Panc1 (cell line): ENCODE data around the gene PIK3R1. TPM values are rescaled to one million over a fixed set of nuclear protein-coding genes. Genes with fewer than 3 reads are reported as not detected.

ENCODE experiments used
- ATAC-seq: fragments of 200-7000 bp; cut with Tn5 transposase; 2 replicates; pipeline ENCODE4 v1.9.1; 2020; ENCODE audit warnings: mild to moderate bottlenecking, moderate library complexity
- BruUV-seq: library from RNA; stranded (reverse); fragments of 400-500 nt; replicated peaks from 2 replicates; lab custom pipeline; 2021; lab: Mats Ljungman, UMichigan
- CTCF ChIA-PET: fragments of 300-600 bp; sonication (Branson Sonifier 250); formaldehyde crosslinking; loops from one replicate; lab custom pipeline; 2022; ENCODE audit warnings: antibody characterized with exemption; lab: Charles Lee
- POLR2A ChIA-PET: fragments of 300-600 bp; sonication (Branson Sonifier 250); formaldehyde crosslinking; loops from one replicate; lab custom pipeline; 2022; ENCODE audit warnings: antibody characterized with exemption; lab: Charles Lee
- DNase-seq: peaks from one replicate; pipeline ENCODE4 v3.0.0-alpha.2; 2010; ENCODE audit warnings: low read depth, low spot score
- H3K27ac ChIP-seq: 2 replicates; pipeline ENCODE4 v1.5.1; 2011; ENCODE audit warnings: mild to moderate bottlenecking, low read length, inconsistent platforms
- H3K27me3 ChIP-seq: fragments of 200-500 bp; sonication (Bioruptor generic); 2 replicates; pipeline ENCODE4 v1.6.0; 2014; ENCODE audit warnings: low read length, inconsistent platforms; ENCODE audit not compliant: control insufficient read depth, insufficient read depth
- H3K36me3 ChIP-seq: fragments of 200-500 bp; sonication (Bioruptor generic); 2 replicates; pipeline ENCODE4 v1.5.1; 2014; ENCODE audit warnings: inconsistent platforms, mild to moderate bottlenecking, low read length, moderate library complexity; ENCODE audit not compliant: control insufficient read depth, insufficient read depth
- H3K4me1 ChIP-seq: 2 replicates; pipeline ENCODE4 v1.5.1; 2011; ENCODE audit warnings: inconsistent platforms, mild to moderate bottlenecking, low read length, moderate library complexity; ENCODE audit not compliant: control insufficient read depth, insufficient read depth
- H3K4me3 ChIP-seq, 2 experiments: 2 replicates each; pipeline ENCODE4 v1.5.1; 2011 to 2012; ENCODE audit warnings: low read depth in 2 of 2, low read length in 2 of 2, mild to moderate bottlenecking in 2 of 2, inconsistent platforms in 1 of 2, moderate library complexity in 1 of 2
- H3K9me3 ChIP-seq: fragments of 200-500 bp; sonication (Bioruptor generic); 2 replicates; pipeline ENCODE4 v1.5.1; 2014; ENCODE audit warnings: low read depth, mild to moderate bottlenecking, inconsistent platforms, low read length, moderate library complexity; ENCODE audit not compliant: control insufficient read depth, insufficient read depth
- POLR2AphosphoS5 ChIP-seq: IDR thresholded peaks from 2 replicates; pipeline ENCODE4 v1.6.1; 2012; ENCODE audit warnings: mild to moderate bottlenecking, low read depth, low read length, moderate library complexity
- SIN3A ChIP-seq: IDR thresholded peaks from 2 replicates; pipeline ENCODE4 v1.6.1; 2012; ENCODE audit warnings: low read depth, mild to moderate bottlenecking, low read length, moderate library complexity, borderline replicate concordance; ENCODE audit not compliant: insufficient read depth
- TCF7L2 ChIP-seq: IDR thresholded peaks from 2 replicates; pipeline ENCODE4 v1.6.1; 2011; ENCODE audit warnings: mild to moderate bottlenecking, low read depth, low read length, inconsistent platforms
- in situ Hi-C: cut with HindIII; loops from 2 replicates; pipeline ENCODE4 v1.10.0; 2016; ENCODE audit warnings: low sequenced_read_pairs, low pct_unique_long_range_greater_than_20kb
- intact Hi-C: fragments of 100-400 bp; cut with micrococcal nuclease; formaldehyde crosslinking; loops from one replicate; pipeline ENCODE4 v1.10.0; 2022; ENCODE audit not compliant: unreplicated experiment
- total RNA-seq: library from RNA; stranded (reverse); gene quantifications from one replicate; pipeline ENCODE4 v1.2.1, GENCODE V29; 2021; ENCODE audit not compliant: unreplicated experiment
- TF ChIP-seq, protein P1 (sequence below), 2 experiments: IDR thresholded peaks; 2 replicates each; pipeline ENCODE4 v1.6.1; 2011 to 2012; ENCODE audit warnings: low read depth in 2 of 2, control low read depth in 1 of 2, low read length in 1 of 2, mild to moderate bottlenecking in 1 of 2, moderate library complexity in 1 of 2; ENCODE audit not compliant: insufficient read depth in 1 of 2
- TF ChIP-seq, protein P2 (sequence below): fragments of 450-650 bp; IDR thresholded peaks from 2 replicates; pipeline ENCODE4 v1.5.1; 2017; ENCODE audit warnings: mild to moderate bottlenecking

The PIK3R1 gene
- total RNA-seq, 1 experiment from 2014 or later = 23.4 TPM

DNA sequence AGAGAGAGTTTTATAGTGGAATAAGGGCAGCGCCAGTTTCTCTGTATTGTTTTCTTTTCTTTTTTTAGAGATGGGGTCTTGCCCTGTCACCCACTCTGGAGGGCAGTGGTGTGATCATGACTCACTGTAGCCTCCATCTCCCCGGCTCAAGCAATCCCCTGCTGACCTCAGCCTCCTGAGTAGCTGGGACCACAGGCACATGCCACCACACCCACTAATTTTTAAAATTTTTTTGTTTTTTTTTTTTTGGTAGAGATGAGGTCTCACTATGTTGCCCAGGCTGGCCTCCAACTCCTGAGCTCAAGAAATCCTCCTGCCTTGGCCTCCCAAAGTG is 119.0 kb downstream of the PIK3R1 start:
- no peaks in the 10 kb centered on the region for H3K36me3 ChIP-seq
- TF ChIP-seq, protein P1, sequence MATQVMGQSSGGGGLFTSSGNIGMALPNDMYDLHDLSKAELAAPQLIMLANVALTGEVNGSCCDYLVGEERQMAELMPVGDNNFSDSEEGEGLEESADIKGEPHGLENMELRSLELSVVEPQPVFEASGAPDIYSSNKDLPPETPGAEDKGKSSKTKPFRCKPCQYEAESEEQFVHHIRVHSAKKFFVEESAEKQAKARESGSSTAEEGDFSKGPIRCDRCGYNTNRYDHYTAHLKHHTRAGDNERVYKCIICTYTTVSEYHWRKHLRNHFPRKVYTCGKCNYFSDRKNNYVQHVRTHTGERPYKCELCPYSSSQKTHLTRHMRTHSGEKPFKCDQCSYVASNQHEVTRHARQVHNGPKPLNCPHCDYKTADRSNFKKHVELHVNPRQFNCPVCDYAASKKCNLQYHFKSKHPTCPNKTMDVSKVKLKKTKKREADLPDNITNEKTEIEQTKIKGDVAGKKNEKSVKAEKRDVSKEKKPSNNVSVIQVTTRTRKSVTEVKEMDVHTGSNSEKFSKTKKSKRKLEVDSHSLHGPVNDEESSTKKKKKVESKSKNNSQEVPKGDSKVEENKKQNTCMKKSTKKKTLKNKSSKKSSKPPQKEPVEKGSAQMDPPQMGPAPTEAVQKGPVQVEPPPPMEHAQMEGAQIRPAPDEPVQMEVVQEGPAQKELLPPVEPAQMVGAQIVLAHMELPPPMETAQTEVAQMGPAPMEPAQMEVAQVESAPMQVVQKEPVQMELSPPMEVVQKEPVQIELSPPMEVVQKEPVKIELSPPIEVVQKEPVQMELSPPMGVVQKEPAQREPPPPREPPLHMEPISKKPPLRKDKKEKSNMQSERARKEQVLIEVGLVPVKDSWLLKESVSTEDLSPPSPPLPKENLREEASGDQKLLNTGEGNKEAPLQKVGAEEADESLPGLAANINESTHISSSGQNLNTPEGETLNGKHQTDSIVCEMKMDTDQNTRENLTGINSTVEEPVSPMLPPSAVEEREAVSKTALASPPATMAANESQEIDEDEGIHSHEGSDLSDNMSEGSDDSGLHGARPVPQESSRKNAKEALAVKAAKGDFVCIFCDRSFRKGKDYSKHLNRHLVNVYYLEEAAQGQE (IDR thresholded peaks at IDR 0.05; ENCODE audit: insufficient read depth in 1 of 2, low read depth in 2 of 2, low read length in 1 of 2) = no peak
- TF ChIP-seq, protein P2, sequence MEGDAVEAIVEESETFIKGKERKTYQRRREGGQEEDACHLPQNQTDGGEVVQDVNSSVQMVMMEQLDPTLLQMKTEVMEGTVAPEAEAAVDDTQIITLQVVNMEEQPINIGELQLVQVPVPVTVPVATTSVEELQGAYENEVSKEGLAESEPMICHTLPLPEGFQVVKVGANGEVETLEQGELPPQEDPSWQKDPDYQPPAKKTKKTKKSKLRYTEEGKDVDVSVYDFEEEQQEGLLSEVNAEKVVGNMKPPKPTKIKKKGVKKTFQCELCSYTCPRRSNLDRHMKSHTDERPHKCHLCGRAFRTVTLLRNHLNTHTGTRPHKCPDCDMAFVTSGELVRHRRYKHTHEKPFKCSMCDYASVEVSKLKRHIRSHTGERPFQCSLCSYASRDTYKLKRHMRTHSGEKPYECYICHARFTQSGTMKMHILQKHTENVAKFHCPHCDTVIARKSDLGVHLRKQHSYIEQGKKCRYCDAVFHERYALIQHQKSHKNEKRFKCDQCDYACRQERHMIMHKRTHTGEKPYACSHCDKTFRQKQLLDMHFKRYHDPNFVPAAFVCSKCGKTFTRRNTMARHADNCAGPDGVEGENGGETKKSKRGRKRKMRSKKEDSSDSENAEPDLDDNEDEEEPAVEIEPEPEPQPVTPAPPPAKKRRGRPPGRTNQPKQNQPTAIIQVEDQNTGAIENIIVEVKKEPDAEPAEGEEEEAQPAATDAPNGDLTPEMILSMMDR = no peak
- no peak for TF ChIP-seq POLR2AphosphoS5
- no peak for TF ChIP-seq SIN3A
- no peak for TF ChIP-seq TCF7L2
- BruUV-seq = no TSS peak
- no peaks in the 10 kb centered on the region for H3K9me3 ChIP-seq
- H3K4me3 ChIP-seq = no peak overlapping the region
- no peak overlapping the region for H3K27ac ChIP-seq
- in situ Hi-C loops (no loop called here), intact Hi-C loops (no loop called here)
- ATAC-seq (no peak), DNase-seq (no peak)
- no peaks in the 10 kb centered on the region for H3K4me1 ChIP-seq
- H3K27me3 ChIP-seq = no peaks in the 10 kb centered on the region; the same call in 1 of the 2 replicates
- CTCF ChIA-PET = no interaction called here
- POLR2A ChIA-PET = no interaction called here

DNA sequence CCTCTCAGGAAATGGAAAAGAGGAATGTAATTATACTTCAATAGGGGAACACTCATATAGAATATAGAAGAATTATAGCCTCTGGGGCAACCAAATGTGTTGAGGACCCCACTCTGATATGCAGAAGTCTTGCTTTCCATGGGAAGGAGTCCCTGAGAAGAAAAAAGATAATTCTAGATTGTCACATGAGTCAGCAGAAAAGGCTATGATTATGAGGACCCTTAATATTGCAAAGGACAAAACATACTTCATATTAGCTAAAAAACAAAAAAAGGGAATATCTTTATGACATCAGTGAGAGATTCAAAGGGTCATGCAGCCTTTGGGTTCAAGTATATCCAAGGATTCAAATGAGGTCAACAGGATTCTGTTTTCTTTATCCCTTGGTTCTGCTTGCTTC is 119.5 kb downstream of the PIK3R1 start:
- Histone ChIP-seq H3K36me3 (no peaks in the 10 kb centered on the region), H3K27ac (no peak overlapping the region), H3K27me3 (no peaks in the 10 kb centered on the region; the same call in 1 of the 2 replicates), H3K9me3 (no peaks in the 10 kb centered on the region), H3K4me1 (no peaks in the 10 kb centered on the region), H3K4me3 (no peak overlapping the region)
- POLR2A ChIA-PET = no interaction called here
- in situ Hi-C loops = no loop called here
- DNase-seq (no peak), ATAC-seq (no peak)
- no TSS peak for BruUV-seq
- CTCF ChIA-PET = no interaction called here
- TF ChIP-seq SIN3A = no peak
- TF ChIP-seq, protein P2 = no peak
- no peak for TF ChIP-seq TCF7L2
- TF ChIP-seq, protein P1 (IDR thresholded peaks at IDR 0.05; ENCODE audit: insufficient read depth in 1 of 2, low read depth in 2 of 2, low read length in 1 of 2) = no peak
- TF ChIP-seq POLR2AphosphoS5 = no peak
- intact Hi-C loops = no loop called here
